ENCODE measurements around the gene RPS18. TPM values are rescaled to one million over a fixed set of nuclear protein-coding genes. Genes with fewer than 3 reads are reported as not detected.

Gene RPS18
- total and polyA plus RNA-seq, 10 of the 15 experiments (the other 5 are each of a cell fraction or from before 2014, with no cell fraction given), result 4,228 to 20,828 (median 7,406) TPM

- TF ChIP-seq ZNF217 (IDR thresholded peaks at IDR 0.05) (no peak), USF2 (IDR thresholded peaks at IDR 0.05; ENCODE audit: borderline replicate concordance, low read depth, low read length) (no peak), ZNF274 (IDR thresholded peaks at IDR 0.05; ENCODE audit: insufficient read depth, insufficient read length) (no peak), HCFC1 (IDR thresholded peaks at IDR 0.05; ENCODE audit: low read length) (no peak)
These were observed 17.3 kb upstream of the RPS18 start (continued) for GRCh38 chr6:33254591-33254990.

- H3K4me1 ChIP-seq (ENCODE audit: control insufficient read depth, insufficient read depth, low read length), result no peaks in the 10 kb centered on the region
- H3K4me2 ChIP-seq (ENCODE audit: control insufficient read depth, insufficient read depth), result no peak overlapping the region
- no peaks in the 10 kb centered on the region for H3K79me2 ChIP-seq (ENCODE audit: control insufficient read depth, insufficient read depth, low read length)
- H4K20me1 ChIP-seq (ENCODE audit: control insufficient read depth, insufficient read depth), result no peaks in the 10 kb centered on the region
- ChIA-PET SMC1A (ENCODE audit: uncharacterized antibody, unreplicated experiment) (interaction anchor here (2.1 kb wide), 1 partner anchor 12 kb away, joined by 6 read pairs; the partner anchor contains the start of genes RPS18 and VPS52), CTCF (interaction anchor here (4.4 kb wide), 1 partner anchor 10 kb away, joined by 15 read pairs; no protein-coding TSS in a partner anchor), POLR2A (interaction anchor here (0.6 to 1.0 kb wide), 2 partner anchors 12 to 168 kb away, joined by 4 to 8 read pairs; partner anchors contain the start of genes RPS18 and VPS52), RAD21 (ENCODE audit: unreplicated experiment) (no interaction called here)
- FAIRE-seq, result no peak
- in situ Hi-C loops (cut with MboI), result no loop called here
- no peak overlapping the region for H3K4me3 ChIP-seq
- BruUV-seq (replicated peaks), result no TSS peak
- no peak overlapping the region for H2AFZ ChIP-seq (ENCODE audit: control insufficient read depth, low read depth, low read length)
- H3K9me3 ChIP-seq (replicated peaks; ENCODE audit: control insufficient read depth, insufficient read depth, low read length), result no peaks in the 10 kb centered on the region
- H3K27ac ChIP-seq (ENCODE audit: control insufficient read depth, insufficient read depth), result no peak overlapping the region
- H3K27me3 ChIP-seq (replicated peaks in 1 of 2; ENCODE audit: control insufficient read depth in 2 of 2, insufficient read depth in 2 of 2, low read length in 1 of 2), result no peaks in the 10 kb centered on the region
- intact Hi-C loops (cut with micrococcal nuclease; ENCODE audit: unreplicated experiment), result no loop called here
- H3K9ac ChIP-seq (ENCODE audit: control insufficient read depth, insufficient read depth, low read length), result no peak overlapping the region
- ATAC-seq, result no peak
- peaks cover 5 to 14% of the 10 kb centered on the region in 2 experiments for H3K36me3 ChIP-seq (ENCODE audit: control insufficient read depth in 2 of 2, insufficient read depth in 2 of 2, low read length in 1 of 2)
- no peak for DNase-seq (ENCODE audit: low read depth, low spot score)
- WGBS (ENCODE audit: insufficient coverage, insufficient replicate concordance, low lambda C conversion rate, missing lambda C conversion rate), result 85% methylated on average over 5 of the region's 5 CpGs
- TF ChIP-seq CEBPB (IDR thresholded peaks at IDR 0.05; ENCODE audit: borderline replicate concordance in 1 of 2, low read depth in 2 of 2, low read length in 2 of 2), result no peak
- TF ChIP-seq CEBPZ (IDR thresholded peaks at IDR 0.05; ENCODE audit: low read depth, low read length), result no peak
- TF ChIP-seq E2F4 (IDR thresholded peaks at IDR 0.05; ENCODE audit: low read depth, low read length), result no peak
- no peak for TF ChIP-seq CHD1 (IDR thresholded peaks at IDR 0.05; ENCODE audit: low read depth, low read length)
- TF ChIP-seq CHD2 (IDR thresholded peaks at IDR 0.05; ENCODE audit: borderline replicate concordance, low read depth, low read length), result no peak
- TF ChIP-seq CUX1 (IDR thresholded peaks at IDR 0.05; ENCODE audit: insufficient replicate concordance, low read depth, low read length), result no peak
These were observed 12.8 kb upstream of the RPS18 start for GRCh38 chr6:33259032-33259431.
